HG03457 (cell line): ENCODE results near the gene HES6.

ENCODE experiments used
- ATAC-seq: cut with Tn5 transposase; IDR thresholded peaks from one replicate; pipeline ENCODE4 v1.9.1; 2021; ENCODE audit warnings: moderate number of reproducible peaks; ENCODE audit not compliant: unreplicated experiment

HES6 gene, protein sequence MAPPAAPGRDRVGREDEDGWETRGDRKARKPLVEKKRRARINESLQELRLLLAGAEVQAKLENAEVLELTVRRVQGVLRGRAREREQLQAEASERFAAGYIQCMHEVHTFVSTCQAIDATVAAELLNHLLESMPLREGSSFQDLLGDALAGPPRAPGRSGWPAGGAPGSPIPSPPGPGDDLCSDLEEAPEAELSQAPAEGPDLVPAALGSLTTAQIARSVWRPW

GRCh38 chr2:238239863-238240756 lies at the start of gene HES6:
TSS of gene HES6 (minus strand) at chr2:238240038. CDS start at chr2:238239905, 133 bp downstream.
- peak; percentile 79 for ATAC-seq

GRCh38 chr2:238289574-238289973 lies 49.7 kb upstream of the HES6 start:
- ATAC-seq: no peak

DNA sequence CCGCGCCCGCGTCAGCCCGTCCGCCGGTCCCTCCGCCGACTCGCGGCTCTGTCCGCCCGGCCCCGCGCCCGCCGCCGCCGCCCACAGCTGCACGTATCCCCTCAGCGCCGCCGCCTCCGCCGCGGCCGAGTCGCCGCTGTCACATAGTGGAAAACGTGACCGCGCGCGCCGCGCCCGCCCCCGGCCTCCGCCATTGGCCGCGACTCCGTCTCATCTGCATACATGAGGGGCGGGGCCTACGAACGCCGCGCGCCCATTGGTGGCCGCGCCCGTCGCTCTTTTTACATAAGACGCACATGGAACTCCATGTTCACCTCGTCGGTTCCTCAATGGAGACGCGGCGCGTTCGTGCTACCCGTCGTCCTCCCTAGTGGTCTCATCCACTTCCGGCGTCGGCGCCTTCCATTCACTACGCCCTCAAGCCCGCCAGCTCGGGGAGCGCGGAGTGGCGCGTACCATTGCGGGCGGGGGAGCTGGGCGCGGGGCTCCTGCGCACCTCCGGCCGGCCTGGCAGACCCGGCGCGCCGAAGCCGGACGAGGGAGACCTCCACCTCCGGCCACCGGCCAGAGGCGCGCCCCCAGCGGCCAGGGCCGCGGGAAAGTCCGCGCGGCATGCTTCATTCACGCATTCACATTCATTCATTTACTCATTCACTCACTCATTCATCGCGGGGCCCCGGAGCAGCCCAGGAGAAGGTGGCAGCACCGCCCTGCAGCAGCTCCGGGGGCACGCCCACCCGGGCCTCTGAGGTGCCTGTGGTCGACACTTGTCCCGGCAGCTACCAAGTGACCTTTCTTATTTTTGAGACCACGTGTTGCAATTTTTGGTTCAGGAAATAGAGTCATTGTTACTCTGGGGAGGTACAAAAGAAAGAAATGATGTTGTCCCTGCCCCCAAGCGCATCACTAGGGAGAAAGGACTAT lies 49.1 kb upstream of the HES6 start:
- ATAC-seq: peak; percentile 88

DNA sequence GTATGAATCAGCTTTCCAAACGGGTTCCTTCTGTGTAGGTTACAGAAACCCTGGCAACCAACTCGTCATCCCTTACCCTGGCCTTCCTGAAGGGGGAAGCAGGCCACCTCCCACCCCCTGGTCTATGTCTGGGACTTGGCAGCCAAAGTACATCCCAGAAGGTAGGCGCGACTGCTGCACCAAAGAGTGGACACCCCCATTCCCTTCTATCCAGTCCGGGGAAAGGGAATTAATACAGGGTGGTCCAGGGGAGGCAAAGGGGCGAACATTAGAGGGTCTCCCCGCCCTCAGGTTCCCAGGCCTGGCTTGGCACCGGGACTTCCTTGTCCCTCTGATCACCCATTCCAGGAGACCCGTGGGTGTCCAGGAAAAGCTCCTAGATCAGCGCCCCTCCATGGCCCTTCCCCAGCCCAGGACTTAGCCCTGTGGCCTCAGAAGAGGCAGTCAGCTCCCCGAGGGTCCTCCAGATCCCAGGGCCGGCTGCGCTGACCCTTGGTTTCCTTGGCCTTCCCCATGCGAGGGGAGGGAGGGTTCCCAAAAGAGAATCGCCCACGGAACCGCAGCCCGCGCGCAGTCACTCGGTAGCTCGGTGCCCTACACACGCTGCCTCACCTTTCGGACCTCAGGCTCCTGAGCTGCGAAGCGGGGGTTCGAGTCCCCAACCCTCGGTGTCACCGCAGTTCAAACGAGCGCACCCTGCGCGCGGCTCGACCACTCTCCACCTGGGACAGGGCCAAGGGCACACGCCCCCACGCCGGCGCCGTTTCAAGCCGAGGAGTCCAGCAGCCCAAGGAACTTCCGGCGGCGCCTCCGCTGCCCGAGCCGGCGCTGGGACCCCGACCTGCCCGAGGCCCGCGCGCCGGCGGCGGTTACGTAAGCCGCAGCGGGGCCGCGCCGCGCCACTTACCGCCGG lies 48.2 kb upstream of the HES6 start, which contains the start of gene PER2:
Gene PER2, minus strand, starts transcription at position 874 of the 913 bp plus-strand sequence. CDS start 10,674 bp downstream, outside the sequence.
- ATAC-seq: peak; percentile 16

- ATAC-seq: no peak
Measured at GRCh38 chr2:238286987-238287736, 47.3 kb upstream of the HES6 start.

DNA sequence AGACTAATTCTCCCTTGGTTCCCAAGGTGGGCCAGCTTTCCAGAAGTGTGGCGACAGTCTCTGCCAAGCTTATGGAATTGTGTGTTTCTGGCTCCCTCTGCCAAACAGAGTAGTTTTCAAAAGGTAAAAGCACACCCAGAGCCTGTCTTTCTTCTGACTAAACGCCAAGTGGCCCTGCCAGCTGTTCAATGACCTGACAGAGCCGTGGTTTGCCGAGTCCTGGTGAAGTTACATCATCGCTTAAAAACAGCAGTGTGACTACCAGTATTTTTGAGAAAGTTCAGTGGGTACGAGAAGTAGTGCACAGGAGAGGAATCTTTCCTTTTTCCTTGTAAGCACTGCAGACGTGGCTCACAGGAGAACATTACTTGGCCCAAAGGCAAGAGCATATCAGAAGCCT lies 46.7 kb upstream of the HES6 start:
- ATAC-seq: no peak

DNA sequence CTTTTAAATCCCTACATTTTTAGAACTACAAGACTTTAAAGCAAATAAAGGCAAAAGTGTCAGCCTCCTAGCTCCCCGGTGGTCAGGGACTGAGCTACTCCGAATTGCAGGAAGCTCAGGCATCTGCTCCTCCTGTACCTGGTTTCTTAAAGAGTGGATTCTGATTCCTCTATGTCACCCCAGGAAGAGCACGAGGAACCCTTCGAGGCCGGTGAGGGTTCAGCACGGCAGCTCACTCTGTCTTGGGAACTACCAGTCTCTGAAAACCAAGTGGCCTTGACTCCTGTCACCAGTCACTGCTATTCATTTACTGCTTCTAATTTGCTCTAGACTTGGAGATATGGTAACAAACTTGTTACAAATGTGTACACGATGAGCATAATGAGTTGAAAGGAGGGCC lies 46.3 kb upstream of the HES6 start:
- ATAC-seq: no peak

DNA sequence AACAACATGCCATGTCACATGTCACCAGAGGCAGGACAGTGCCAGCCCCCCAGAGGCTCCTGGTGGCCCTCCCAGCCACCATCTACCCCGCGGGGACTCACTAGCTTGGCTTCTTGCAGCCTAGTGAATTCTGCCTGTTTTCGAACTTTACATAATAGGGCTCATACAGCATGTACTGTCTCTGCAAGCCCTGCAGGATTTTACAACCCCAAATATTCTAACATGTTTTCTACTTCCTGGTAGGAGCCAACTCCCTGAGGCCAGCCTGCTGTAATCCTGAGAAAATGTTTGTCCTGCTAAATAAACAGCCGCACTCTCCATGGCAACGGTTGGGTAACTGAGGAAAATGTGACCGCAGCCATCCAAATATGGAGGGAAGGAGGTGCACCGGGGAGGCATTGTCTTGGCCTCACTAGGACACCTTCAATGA lies 45.8 kb upstream of the HES6 start:
- no peak for ATAC-seq

GRCh38 chr2:238284802-238285515 lies 45.1 kb upstream of the HES6 start:
- ATAC-seq: no peak

GRCh38 chr2:238282861-238283738 lies 43.3 kb upstream of the HES6 start:
- ATAC-seq: no peak

DNA sequence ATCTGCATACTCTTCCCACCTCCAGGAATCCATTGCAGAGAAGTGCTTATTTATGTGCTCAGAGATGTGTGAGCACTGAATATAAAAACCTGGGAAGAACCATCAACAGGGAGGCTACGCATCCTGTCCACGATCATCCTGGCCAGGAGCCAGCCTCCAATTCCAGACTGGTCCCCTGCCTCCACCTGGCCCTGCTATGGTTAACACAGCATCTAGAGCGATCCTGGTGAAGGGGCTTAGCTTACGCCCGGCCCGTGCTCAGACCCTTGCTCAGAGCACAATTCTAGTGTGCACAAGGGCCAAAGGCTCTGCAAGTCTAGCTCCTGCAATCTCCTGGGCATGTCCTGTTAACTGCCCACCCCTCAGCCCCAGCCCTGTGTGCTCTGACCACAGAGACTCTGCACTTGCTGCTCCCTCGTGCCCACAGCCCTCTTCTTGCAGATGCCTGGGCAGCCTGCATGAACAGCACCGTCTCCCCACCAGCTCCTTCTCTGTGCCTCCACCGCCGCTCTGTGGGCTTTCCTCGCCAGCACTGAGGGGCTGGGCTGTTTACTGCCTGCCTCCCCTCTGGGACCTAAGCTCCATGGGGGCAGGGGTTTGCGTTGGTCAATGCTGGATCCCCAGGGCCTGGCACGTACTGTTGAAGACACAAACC lies 42.1 kb upstream of the HES6 start:
- ATAC-seq: no peak

- ATAC-seq: no peak
Measured at GRCh38 chr2:238280083-238280825, 40.4 kb upstream of the HES6 start.

DNA sequence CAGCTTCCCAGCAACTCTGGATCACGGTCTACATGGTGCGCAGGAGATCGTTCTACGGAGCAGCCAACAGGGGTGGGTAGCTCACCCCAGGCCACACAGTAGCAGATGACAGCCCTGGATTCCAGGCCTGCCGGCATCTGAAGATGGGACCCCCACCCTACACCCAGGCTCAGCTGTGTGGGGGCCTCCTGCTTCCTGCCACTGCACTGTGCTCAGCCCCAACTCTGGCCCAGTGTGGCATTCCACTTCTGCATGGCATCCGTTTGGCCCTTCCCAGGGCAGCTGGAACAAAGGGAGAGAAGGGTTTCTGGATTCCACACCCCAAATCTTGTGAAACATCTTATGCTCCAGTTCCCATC lies 39.5 kb upstream of the HES6 start:
- ATAC-seq: no peak

DNA sequence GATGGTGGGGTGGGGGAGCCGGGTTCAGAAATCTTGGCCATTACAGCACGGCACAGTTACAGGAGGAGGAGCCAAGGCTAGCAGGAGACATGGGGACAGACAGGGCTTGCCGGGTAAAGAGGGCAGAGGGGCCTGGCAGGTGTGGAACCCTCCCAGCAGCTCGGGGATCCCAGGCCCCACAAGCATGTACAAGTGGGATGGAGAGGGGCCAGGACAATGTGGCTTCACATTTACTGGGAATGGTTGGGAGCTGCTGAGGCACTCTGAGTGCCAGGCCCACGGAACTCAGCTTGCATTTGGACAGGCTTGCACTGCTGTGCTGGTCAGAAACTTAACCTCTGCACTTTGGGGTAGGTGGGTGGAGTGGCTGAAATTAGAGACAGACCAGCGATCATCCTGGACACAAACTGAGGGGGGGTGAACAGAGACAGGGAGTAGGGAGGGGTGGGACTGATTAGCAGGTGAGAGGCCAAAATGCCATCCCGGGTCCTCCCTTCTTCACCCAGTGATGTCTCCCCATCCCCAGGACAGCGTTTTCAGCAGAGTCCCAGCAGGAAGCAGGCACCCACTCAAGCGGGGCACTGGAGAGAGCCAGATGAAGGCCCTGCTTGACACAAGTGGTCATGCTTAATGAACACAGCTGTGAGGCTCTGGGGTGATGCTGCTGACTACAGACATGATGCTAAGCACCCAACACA lies 38.9 kb upstream of the HES6 start:
- no peak for ATAC-seq

GRCh38 chr2:238277695-238278094 lies 37.9 kb upstream of the HES6 start:
- ATAC-seq: no peak
